NCI-H128 (cell line): Measurements from ENCODE around the gene ADAMTS17.

Source experiments
- DNase-seq: peaks from one replicate; lab custom pipeline; 2025; ENCODE audit not compliant: unreplicated experiment; lab: John Stamatoyannopoulos, UW

Gene ADAMTS17

DNA sequence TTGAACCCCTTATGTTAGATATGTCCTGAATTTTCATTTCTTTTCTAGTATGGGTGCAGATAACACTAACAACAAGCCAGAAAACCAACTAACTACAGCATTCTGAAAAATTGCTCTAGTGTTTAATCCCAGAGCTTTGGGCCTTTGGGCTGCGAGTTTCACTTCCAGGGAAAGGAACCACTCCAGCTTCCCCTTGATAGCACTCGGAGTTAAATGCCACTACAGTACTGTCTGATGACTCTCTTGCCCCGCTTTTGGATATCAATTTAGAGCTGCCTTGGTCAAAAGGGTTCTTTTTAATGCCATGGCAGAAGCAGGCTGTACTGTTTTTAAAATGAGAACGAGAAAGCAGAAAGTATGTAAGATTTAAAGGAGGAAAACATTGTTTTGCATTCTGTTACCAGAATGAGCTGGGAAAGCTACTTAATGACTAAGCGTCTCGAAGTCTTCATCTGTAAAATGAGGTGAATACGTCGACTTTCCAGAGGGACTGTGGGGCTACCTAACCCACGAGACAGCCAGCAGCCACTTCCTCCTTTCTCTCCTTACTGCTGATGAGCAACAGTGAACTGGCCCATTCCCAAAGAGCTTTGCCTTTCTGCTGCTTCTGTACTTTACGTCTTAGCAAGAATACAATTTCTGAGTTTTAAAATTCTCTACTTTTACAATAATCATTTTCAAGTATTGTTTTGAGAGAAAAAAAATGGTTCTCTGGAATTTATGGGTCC, 309.3 kb downstream of the ADAMTS17 start:
- DNase-seq = no peak

DNA sequence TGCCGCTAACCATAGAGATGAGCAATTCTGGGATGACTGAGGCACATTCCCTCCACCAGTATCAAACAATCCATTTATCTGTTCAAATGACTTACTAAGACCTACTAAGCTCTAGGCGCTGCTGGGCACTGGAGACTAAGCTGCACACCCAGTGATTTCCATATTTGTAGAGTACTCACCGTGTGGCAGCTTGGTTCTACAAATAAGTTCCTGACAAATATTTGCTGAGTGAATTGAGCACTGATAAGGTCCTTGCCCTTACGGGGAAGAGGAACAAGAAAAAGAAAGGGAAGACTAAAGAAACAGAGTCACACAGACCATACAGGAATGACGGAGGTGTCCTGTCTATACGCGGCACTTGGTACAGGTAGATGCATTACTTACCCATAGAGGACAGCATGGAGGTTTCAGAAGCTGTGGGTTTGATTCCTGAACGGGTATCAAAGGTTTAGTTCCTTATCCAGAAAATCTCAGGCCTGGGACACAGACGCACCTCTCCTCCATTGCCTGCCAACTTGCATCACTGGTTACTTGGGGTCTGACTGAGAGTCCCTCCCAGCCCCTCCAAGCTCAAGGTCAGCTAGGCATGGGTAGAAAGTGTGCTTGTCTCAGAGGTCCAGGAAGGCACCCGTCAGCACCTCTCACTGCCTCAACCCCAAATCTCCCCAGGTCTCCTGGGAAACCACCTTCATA, 310.0 kb downstream of the ADAMTS17 start:
- DNase-seq = no peak

DNA sequence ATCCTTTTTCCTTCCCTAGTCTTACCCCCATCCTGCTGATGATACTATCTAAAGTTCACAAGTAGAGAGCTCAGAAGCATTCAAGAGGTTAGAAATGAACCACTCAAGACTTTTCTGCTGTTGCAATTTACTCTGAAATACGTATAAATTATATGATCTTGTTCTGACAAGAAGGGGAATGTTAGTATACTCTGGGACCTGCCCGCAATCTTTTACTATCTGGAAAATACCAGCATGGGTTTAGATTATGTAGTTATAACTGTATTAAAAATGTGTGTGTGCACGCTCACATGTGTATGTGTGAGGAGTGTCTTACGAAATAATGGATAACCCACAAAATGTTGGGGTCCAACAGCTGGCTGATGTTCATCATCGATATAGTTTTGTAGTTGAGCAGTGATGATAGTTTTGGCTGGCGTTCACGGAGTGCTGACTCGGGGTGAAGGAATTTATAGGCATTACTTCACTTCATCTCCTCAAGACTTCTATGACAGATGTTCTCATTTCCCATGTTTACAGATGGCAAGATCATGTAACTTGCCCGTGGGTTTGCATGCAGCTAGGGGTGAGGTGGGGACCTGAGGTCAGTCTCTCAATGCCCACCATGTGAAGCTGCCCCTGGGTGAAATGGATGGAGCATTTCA, 311.1 kb downstream of the ADAMTS17 start:
- no peak for DNase-seq

DNA sequence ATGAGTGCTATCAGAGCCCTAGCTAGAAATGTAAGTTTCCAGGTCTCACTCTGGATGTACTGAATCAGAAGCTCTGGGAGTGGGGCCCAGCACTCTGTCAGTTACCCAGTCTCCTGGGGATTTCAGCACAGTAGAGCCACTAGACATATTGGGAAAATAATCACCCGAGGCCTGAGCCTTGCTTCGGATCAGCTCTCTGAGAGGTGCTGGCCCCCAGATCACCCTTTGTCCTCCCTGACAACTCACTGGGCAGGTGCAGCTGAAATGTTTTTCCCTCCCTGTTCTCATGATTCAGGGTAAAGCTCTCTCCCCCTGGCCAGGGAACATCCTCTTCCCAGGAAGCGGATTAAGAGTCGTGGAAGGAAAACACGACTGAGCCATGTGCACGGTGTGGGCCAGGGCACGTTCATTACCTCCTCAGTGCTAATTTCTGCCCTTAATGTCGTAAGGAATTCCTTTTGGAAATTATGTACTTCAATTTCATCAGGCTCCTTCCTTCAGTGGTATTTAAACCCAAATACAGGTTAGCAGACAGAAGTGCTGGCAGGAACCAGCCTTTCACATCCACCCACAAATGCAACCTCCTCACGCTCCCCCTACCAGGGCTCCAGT, 311.8 kb downstream of the ADAMTS17 start:
- DNase-seq = no peak

DNA sequence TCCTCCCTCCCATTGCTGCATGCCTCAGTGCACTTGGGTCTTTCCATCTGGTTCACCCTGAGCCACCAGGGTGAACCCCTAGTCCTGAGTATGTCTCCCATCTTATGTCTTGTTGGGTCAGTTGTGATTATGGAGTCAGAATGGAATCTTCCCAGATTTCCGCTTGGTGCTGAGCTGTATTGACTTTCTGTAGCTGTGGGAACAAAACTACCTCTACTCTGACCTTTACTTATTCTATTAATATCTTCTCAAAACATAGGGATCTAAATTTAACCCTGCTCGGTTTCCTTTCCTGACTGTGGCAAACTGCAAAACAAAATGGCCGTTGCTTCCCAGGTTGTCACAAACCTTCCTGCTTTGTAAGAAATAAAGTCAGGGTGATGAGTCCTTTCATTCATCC, 312.7 kb downstream of the ADAMTS17 start:
- DNase-seq = no peak

DNA sequence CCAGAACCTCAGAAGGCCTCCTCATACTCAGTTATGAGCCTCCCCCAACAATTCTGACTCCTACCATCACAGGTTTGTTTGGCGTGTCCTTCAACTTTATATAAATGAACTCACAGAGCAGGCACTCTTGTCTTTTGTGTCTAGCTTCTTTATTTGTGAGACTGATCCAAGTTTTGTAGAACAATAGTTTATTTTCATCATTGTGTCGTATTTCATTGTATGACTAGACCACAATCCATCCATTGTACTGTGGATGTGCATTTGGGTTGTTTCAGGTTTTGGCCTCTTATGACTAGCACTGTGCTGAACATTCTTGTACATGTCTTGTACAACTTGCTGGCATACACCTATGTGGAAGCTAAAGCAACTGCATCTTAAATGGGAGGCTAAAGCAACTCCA, 315.7 kb downstream of the ADAMTS17 start:
- no peak for DNase-seq

DNA sequence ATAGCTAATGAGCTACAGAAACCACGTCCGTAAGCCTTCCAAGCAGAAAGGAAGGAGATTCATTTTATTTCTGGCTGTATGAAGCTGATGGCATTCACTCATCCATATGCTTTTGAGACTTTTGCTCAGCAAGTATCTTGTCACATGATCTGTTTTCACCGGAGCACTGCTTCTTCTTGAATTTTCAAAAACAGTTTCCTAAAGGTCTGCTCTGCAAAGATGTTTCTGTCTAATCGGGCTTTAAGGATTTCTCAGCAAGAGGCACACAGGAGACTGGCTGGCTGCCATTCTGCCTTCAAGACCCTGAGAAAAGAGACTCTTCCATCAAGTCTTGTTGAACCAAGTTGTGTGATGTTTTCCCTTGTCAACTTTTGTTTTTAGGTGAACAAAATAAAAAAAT, 319.0 kb downstream of the ADAMTS17 start:
- DNase-seq = no peak

DNA sequence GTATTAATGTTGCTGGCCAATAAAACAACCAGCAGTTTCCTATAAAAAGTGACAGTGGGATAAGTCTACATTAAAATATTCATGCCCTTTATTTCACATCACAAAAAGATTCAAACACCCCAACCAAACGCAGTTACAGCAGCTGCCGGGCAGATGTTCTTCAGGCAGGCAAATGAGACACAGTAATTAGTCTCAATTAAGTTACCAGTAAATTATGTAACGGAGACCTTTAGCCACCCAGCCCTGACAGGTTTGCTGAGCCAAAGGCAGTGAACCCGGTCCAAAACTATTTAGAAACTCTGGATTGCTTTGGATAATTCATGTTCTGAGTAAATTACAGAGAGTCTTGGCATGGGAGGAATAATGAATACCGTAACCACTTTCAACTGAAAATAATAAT, 319.4 kb downstream of the ADAMTS17 start:
- no peak for DNase-seq

DNA sequence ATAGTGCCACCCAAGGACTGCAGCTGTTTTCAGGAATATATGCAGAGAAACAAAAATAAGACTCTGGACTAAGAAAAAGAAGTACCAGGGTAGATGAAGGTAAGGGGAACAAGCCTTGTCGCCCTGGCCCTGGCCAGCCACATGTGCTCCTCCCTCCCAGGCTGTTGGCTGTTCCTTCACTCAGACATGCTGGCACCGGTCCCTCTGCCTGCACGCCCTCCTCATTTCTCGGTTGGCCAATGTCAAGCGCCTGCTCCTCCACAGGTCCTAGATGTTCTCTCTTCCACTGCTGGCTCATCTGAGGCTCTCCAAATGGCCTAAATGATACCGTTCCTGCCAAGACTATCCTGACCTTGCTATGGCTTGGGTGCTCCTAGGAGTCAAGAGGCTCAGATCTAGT, 320.1 kb downstream of the ADAMTS17 start:
- no peak for DNase-seq

DNA sequence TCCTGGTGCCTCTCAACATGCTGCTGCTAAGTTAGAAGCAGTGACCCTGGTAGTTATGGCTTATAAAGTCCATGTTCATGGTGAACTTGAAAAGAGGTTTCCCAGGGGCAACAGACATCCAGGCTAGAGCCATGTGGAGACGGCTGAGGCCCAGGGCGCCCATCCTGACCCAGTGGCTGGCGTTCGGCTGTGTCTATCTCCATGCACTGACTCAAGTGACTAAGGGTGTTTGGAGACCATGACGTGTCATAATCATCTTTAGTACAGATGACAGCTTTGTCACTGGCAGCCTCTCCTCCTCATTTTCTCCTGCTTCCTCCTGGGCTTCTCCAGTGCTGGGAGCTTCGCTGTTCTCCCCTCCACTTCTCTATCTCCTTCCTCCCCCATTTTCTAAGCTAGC, 321.2 kb downstream of the ADAMTS17 start:
- no peak for DNase-seq

DNA sequence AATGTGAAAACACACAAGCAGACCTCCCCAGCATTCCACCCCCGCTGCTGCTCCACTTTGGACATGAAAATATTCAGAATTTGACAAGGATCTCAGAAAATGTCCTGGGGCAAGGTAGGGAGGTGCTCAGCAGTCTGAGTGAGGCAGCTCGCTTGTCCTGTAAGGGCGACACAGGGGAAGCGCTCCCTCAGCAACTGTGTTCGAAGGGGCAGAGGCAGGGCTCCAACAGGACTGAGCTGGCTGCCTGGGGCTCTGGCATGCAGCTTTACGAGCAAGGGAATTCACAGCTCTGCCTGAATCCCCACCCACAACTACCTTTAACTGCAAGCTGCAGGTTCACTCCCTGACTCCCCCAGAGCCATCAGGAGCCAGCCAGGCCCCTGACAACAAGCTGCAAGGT, 321.6 kb downstream of the ADAMTS17 start:
- no peak for DNase-seq

DNA sequence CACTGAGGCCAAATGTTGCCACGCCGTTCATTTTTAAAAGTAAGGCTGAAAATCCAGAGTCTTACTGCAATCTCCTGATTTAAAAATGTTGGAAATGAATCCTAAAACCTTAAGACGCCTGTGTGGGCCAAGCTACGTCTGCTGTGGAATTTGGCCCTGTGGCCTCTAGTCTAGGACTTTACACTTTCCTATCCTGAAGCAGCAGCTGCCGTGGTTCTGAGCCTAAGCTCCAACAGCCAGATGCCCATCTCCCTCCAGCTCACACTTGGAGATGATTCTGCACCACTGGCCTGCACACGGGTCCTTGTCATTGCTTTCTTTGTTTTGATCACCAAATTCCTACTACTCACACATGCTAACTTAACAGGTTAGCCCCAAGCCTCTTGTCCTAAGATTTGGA, 322.2 kb downstream of the ADAMTS17 start:
- no peak for DNase-seq

DNA sequence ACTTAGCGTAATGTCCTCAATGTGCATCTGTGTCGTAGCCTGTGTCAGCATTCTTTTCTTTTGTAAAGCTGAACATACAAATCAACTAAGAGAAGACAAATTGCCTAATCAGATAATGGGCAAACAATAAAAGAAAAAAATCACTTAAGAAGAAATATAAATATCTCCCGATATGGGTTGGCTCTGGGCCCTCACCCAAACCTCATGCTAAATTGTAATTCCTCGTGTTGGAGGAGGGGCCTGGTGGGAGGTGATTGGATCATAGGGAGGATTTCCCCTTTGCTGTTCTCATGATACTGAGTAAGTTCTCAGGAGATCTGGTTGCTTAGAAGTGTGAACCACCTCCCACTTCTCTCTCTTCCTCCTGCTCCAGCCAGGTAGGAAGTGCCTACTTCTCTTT, 323.6 kb downstream of the ADAMTS17 start:
- no peak for DNase-seq

DNA sequence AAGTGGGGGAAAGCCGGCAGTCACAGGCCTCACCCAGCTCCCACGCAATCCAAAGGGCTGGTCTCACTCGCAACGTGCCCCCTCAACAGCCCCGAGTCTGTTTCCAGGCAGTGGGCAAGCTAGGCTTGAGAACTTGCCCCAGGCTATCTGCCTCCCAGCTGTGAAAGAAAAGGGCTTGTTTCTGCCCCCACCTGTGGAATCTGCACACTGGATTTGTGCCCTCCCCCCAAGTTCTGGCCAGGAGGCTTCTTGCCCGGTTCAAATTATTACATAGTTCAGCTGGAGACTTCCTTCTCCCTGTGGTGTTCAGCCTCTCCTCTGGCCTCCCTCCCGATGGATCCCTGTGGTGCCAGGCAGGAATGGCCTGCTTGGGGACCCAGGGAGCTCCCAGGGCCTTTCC, 324.6 kb downstream of the ADAMTS17 start:
- no peak for DNase-seq

DNA sequence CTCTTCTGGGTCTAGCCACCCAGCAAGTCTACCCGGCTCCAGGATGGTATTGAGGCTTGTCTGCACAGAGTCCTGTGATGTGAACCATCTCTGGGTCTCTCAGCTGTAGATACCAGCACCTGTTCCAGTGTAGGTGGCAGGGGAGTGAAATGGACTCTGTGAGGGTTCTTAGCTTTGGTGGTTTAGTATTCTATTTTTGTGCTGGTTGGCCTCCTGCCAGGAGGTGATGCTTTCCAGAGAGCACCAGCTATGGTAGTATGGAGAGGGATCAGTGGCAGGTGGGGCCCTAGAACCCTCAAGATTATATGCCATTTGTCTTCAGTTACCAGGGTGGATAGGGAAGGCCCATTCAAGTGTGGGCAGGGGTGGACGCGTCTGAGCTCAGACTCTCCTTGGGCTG, 325.1 kb downstream of the ADAMTS17 start:
- DNase-seq = no peak

DNA sequence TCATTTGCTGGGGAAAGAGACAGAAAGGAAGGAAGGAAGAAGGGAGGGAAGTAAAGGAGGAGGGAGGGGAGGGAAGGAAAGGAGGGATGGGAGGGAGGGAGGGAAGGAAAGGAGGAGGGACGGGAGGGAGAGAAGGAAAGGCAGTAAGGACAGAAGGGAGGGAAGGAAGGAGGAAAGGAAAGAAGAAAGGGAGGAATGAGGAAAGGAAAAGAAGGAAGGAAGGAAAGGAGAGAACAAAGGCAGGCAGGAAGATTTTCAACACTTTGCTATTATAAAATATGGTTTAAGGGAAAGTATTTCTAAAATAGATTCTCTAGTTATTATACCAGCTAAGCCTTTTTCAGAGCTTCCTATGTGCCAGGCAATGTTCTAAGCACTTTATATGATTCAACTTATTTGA, 330.5 kb downstream of the ADAMTS17 start:
- DNase-seq = no peak

DNA sequence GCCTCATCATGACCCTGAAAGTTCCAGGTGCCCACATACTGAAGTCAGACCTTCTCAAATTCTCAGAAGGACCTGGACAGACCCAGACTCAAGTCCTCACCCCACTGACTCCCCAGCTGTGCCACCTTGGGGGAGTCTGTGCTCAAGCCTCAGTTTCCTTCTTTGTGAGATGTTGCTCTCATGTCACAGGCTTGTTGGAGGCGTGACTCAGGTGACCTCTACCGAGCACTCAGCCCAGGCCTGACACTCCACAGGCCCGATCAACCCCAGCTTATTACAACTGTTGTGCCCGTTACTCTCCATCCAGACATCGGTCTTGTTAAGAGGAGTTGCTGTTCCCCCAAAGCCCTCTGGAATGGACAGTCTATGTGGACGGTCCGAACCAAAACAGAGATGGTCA, 332.4 kb downstream of the ADAMTS17 start:
- DNase-seq = no peak

DNA sequence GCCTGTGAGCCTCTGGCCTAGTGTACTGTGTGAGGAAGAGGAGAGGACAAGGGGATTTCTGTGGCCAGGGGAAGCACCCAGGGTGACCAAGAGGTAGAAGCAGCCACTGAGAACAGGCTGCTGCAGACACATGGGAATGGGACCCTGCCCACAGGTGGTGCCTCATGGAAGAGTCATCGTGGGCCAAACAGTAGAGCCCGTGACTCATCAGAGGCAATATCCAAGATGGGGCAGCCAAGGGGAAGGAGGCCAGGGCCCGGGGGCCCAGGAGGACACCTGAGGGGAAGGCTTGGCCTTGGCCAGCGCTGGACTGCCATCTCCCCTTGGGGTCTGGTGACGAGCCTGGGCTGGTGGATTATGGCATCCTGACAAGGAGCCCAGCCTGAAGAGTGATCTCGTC, 333.5 kb downstream of the ADAMTS17 start:
- DNase-seq = no peak

DNA sequence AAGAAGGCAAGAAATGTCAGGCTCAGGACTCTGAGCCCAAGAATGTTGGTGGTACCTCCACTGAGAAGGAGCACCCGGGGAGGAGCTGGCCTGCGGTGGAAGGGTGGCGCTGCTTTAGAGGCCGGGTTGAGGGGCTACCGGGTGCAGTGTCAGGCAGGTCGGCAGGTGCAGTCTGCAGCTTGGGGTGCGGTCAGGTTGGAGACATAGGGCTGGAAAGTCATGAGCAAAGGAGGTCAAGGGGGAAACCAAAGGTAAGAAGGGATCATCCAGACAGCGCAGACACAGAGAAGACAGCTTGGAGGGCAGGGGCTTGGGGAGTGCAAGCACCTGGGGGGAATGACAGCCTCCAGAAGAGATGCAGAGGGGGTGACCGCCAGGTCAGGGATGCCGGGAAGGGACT, 334.2 kb downstream of the ADAMTS17 start:
- DNase-seq = no peak

DNA sequence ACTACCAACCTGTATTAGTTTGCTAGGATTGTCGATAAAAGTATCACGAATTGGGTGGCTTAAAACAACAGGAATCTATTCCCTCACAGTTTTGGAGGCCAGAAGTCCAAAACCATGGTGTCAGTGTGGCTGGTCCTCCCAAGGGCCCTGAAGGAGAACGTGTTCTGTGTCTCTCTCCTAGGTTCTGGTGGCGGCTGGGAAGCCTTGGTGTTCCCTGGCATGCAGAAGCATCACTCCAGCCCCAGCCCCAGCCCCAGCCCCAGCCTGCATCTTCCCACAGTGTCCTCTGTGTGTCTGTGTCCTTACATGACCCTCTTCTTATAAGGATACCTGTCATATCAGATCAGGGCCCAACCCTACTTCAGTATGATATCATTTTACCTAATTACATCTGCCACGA, 336.1 kb downstream of the ADAMTS17 start:
- DNase-seq = no peak

DNA sequence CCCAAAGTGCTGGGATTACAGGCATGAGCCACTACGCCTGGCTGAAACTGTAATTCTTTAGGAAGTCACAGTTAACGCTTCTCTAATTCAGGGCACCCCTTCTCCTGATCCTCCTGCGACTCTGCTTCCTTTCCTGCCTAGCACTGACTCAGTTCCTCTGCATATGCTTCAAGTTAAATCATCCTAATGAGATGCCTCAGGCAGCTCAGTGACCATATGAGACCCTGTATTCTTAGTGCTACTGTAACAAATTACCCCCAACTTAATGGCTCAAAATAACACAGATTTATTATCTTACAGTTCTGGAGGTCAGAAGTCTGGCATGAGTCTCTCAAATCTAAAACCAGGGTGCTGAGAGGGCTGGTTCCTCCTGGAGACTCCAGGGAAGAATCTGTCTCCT, 336.8 kb downstream of the ADAMTS17 start:
- no peak for DNase-seq
